WERI-Rb-1 (cell line): ENCODE data around the gene TLDC2.

Source experiments
- DNase-seq: peaks from one replicate; pipeline ENCODE4 v3.0.0-alpha.2; 2020
- H3K27ac ChIP-seq: fragments of 250-450 bp; sonication (Bioruptor Pico); 2 replicates; pipeline ENCODE4 v1.5.1; 2020; ENCODE audit warnings: mild to moderate bottlenecking, moderate library complexity
- H3K27me3 ChIP-seq: fragments of 250-450 bp; sonication (Bioruptor Pico); 2 replicates; pipeline ENCODE4 v1.5.1; 2021; ENCODE audit warnings: mild to moderate bottlenecking, low read depth, moderate library complexity; ENCODE audit not compliant: insufficient read depth, severe bottlenecking
- H3K36me3 ChIP-seq: fragments of 250-450 bp; sonication (Bioruptor Pico); 2 replicates; pipeline ENCODE4 v1.5.1; 2020; ENCODE audit warnings: mild to moderate bottlenecking, moderate library complexity
- H3K4me3 ChIP-seq: 2 replicates; pipeline ENCODE4 v1.5.1; 2011; ENCODE audit warnings: low read depth, mild to moderate bottlenecking, control low read depth, low read length
- H3K9me3 ChIP-seq: fragments of 250-450 bp; sonication (Bioruptor Pico); 2 replicates; pipeline ENCODE4 v1.5.1; 2021; ENCODE audit warnings: mild to moderate bottlenecking, moderate library complexity; ENCODE audit not compliant: severe bottlenecking
- TF ChIP-seq, protein P1 (sequence below): IDR thresholded peaks from 2 replicates; pipeline ENCODE4 v1.5.1; 2011; ENCODE audit warnings: low read depth, mild to moderate bottlenecking, control low read depth, inconsistent platforms, low read length

The TLDC2 gene

GRCh38 chr20:36886859-36887751 is 11.2 kb downstream of the TLDC2 start:
- peak overlapping the region; percentile 32 for H3K4me3 ChIP-seq
- H3K27ac ChIP-seq = peak overlapping the region; percentile 62
- H3K27me3 ChIP-seq = no peaks in the 10 kb centered on the region
- TF ChIP-seq, protein P1, sequence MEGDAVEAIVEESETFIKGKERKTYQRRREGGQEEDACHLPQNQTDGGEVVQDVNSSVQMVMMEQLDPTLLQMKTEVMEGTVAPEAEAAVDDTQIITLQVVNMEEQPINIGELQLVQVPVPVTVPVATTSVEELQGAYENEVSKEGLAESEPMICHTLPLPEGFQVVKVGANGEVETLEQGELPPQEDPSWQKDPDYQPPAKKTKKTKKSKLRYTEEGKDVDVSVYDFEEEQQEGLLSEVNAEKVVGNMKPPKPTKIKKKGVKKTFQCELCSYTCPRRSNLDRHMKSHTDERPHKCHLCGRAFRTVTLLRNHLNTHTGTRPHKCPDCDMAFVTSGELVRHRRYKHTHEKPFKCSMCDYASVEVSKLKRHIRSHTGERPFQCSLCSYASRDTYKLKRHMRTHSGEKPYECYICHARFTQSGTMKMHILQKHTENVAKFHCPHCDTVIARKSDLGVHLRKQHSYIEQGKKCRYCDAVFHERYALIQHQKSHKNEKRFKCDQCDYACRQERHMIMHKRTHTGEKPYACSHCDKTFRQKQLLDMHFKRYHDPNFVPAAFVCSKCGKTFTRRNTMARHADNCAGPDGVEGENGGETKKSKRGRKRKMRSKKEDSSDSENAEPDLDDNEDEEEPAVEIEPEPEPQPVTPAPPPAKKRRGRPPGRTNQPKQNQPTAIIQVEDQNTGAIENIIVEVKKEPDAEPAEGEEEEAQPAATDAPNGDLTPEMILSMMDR = peak; percentile 94
- no peaks in the 10 kb centered on the region for H3K9me3 ChIP-seq
- no peaks in the 10 kb centered on the region for H3K36me3 ChIP-seq
- DNase-seq = peak; percentile 92

GRCh38 chr20:36887752-36888090 is 11.8 kb downstream of the TLDC2 start:
- TF ChIP-seq, protein P1 = no peak
- no peak for DNase-seq
- Histone ChIP-seq H3K4me3 (peak overlapping the region; percentile 32), H3K27ac (peak overlapping the region; percentile 62), H3K9me3 (no peaks in the 10 kb centered on the region), H3K27me3 (no peaks in the 10 kb centered on the region), H3K36me3 (no peaks in the 10 kb centered on the region)

- Histone ChIP-seq H3K9me3 (no peaks in the 10 kb centered on the region), H3K36me3 (no peaks in the 10 kb centered on the region; the same call in 1 of the 2 replicates), H3K27ac (no peak overlapping the region), H3K27me3 (no peaks in the 10 kb centered on the region), H3K4me3 (no peak overlapping the region)
- DNase-seq = no peak
- TF ChIP-seq, protein P1 = no peak
Observed at GRCh38 chr20:36888880-36889516, 13.1 kb downstream of the TLDC2 start.

DNA sequence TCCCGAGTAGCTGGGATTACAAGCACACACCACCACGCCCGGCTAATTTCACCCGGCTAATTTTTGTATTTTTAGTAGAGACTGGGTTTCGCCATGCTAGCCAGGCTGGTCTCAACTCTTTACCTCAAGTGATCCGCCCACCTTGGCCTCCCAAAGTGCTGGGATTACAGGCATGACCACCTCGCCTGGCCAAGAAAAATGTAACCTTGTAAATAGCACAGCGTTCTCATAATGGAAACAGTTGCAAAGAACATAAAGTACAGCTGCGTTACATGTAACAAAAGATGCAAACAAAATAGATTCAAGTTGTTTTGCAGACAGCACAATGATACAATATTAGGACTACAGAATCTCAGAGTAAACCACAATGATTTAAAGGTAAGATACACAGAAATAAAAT is 14.6 kb downstream of the TLDC2 start:
- Histone ChIP-seq H3K4me3 (no peak overlapping the region), H3K9me3 (no peaks in the 10 kb centered on the region), H3K27ac (no peak overlapping the region), H3K27me3 (no peaks in the 10 kb centered on the region), H3K36me3 (no peaks in the 10 kb centered on the region; the same call in 1 of the 2 replicates)
- no peak for DNase-seq
- TF ChIP-seq, protein P1 = no peak

DNA sequence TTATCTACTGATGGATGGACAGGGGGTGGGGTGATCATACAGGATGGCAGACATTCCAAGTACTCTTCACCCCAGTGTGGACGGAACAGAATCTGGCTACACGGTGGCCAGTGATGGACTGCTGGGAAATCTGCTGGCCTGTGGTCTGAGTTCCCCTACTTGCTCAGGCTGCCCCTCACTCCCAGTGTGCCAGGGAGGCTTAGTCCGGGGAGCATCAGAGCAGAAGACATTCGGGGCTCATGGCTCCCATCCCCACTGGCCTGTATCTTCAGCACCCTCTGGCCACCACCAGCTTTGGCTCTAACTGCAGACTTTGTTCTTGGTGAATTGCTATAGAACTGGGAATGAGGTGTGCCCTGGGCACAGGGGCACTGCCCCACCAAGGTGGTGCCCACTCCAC is 15.3 kb downstream of the TLDC2 start:
- TF ChIP-seq, protein P1 = no peak
- Histone ChIP-seq H3K27me3 (no peaks in the 10 kb centered on the region), H3K27ac (no peak overlapping the region), H3K4me3 (no peak overlapping the region), H3K36me3 (peaks cover 3% of the 10 kb centered on the region; the same call in 1 of the 2 replicates), H3K9me3 (no peaks in the 10 kb centered on the region)
- no peak for DNase-seq
